GM08714 (cell line): Measurements from ENCODE around the gene CASS4.
A peak's percentile ranks its signal among the peaks of the same experiment; 100 is the strongest.

Experiments
- H3K4me3 ChIP-seq: fragments of 200-500 bp; sonication (Bioruptor generic); 2 replicates; pipeline ENCODE4 v1.5.1; 2014; ENCODE audit warnings: mild to moderate bottlenecking, low read length, inconsistent platforms
- ZNF274 ChIP-seq: IDR thresholded peaks from 2 replicates; pipeline ENCODE4 v1.6.1; 2012; ENCODE audit warnings: mild to moderate bottlenecking, low read depth, low read length

CASS4 gene

GRCh38 chr20:56411759-56412472, at the start of gene CASS4:
Gene CASS4, plus strand, starts transcription at chr20:56412260. Its CDS starts 199 bp downstream, at chr20:56412459.
- no peak for TF ChIP-seq ZNF274
- peak within 1 kb of the TSS; percentile 12; the same call in 1 of the 2 replicates for H3K4me3 ChIP-seq

GRCh38 chr20:56362833-56363413, 49.1 kb upstream of the CASS4 start:
- H3K4me3 ChIP-seq, result no peak overlapping the region
- no peak for TF ChIP-seq ZNF274

GRCh38 chr20:56363491-56363890, 48.6 kb upstream of the CASS4 start:
- no peak for TF ChIP-seq ZNF274
- no peak overlapping the region for H3K4me3 ChIP-seq

GRCh38 chr20:56368351-56369134, 43.5 kb upstream of the CASS4 start:
- no peak overlapping the region for H3K4me3 ChIP-seq
- no peak for TF ChIP-seq ZNF274

- H3K4me3 ChIP-seq, result no peak overlapping the region
Observed at GRCh38 chr20:56369179-56369578, 42.9 kb upstream of the CASS4 start.

GRCh38 chr20:56371977-56372376, 40.1 kb upstream of the CASS4 start:
- TF ChIP-seq ZNF274, result no peak

More at GRCh38 chr20:56369179-56369578, 42.9 kb upstream of the CASS4 start:
- TF ChIP-seq ZNF274, result no peak

GRCh38 chr20:56372850-56373249, 39.2 kb upstream of the CASS4 start:
- no peak overlapping the region for H3K4me3 ChIP-seq
- no peak for TF ChIP-seq ZNF274

More at GRCh38 chr20:56371977-56372376, 40.1 kb upstream of the CASS4 start:
- H3K4me3 ChIP-seq, result no peak overlapping the region

- H3K4me3 ChIP-seq, result no peak overlapping the region
- TF ChIP-seq ZNF274, result no peak
Observed at GRCh38 chr20:56373942-56374341, 38.1 kb upstream of the CASS4 start.

- no peak for TF ChIP-seq ZNF274
- H3K4me3 ChIP-seq, result no peak overlapping the region
Observed at GRCh38 chr20:56376331-56376730, 35.7 kb upstream of the CASS4 start.

- H3K4me3 ChIP-seq, result no peak overlapping the region
- no peak for TF ChIP-seq ZNF274
Observed at GRCh38 chr20:56378386-56378785, 33.7 kb upstream of the CASS4 start.

GRCh38 chr20:56380375-56380774, 31.7 kb upstream of the CASS4 start:
- H3K4me3 ChIP-seq, result no peak overlapping the region
- no peak for TF ChIP-seq ZNF274

GRCh38 chr20:56381501-56381900, 30.6 kb upstream of the CASS4 start:
- no peak overlapping the region for H3K4me3 ChIP-seq
- no peak for TF ChIP-seq ZNF274

GRCh38 chr20:56382696-56383095, 29.4 kb upstream of the CASS4 start:
- TF ChIP-seq ZNF274, result no peak
- H3K4me3 ChIP-seq, result no peak overlapping the region

GRCh38 chr20:56383334-56383733, 28.7 kb upstream of the CASS4 start:
- no peak for TF ChIP-seq ZNF274

GRCh38 chr20:56385130-56385529, 26.9 kb upstream of the CASS4 start:
- no peak for TF ChIP-seq ZNF274
- H3K4me3 ChIP-seq, result no peak overlapping the region

More at GRCh38 chr20:56383334-56383733, 28.7 kb upstream of the CASS4 start:
- H3K4me3 ChIP-seq, result no peak overlapping the region
